ENCODE results near the gene ACTG1. TPM values are rescaled to one million over a fixed set of nuclear protein-coding genes. Genes with fewer than 3 reads are reported as not detected.

ACTG1 gene
- total and polyA plus RNA-seq, 2 of the 13 experiments (the other 11 are each of a cell fraction or from before 2014, with no cell fraction given) = 973 to 1,138 TPM

GRCh38 chr17:81509972-81510784 is 2.4 kb downstream of the ACTG1 start:
- peaks cover 42% of the 10 kb centered on the region for H4K20me1 ChIP-seq (ENCODE audit: insufficient read depth, low read length)
- intact Hi-C loops (cut with micrococcal nuclease; ENCODE audit: unreplicated experiment) (loop anchor here (10.0 kb wide), 1 partner anchor 115 kb away; the partner anchor contains the start of gene BAHCC1), in situ Hi-C loops (cut with HindIII; ENCODE audit: extremely low pct_ligation_motif_present, low pct_unique_long_range_greater_than_20kb) (no loop called here)
- no peaks in the 10 kb centered on the region for H3K9me3 ChIP-seq (ENCODE audit: low read length)
- 77% methylated on average over 22 of the region's 22 CpGs for WGBS (ENCODE audit: low lambda C conversion rate)
- H3K36me3 ChIP-seq (replicated peaks in 1 of 2; ENCODE audit: control insufficient read depth in 1 of 2, insufficient read depth in 2 of 2, low read length in 2 of 2) = peaks cover 14 to 23% of the 10 kb centered on the region in 2 experiments
- H3K4me1 ChIP-seq (ENCODE audit: insufficient read depth, low read length) = peaks cover 45% of the 10 kb centered on the region
- H3K4me2 ChIP-seq (ENCODE audit: low read depth, low read length) = peak overlapping the region; percentile 82
- no peaks in the 10 kb centered on the region; a peak in 1 of 5 replicates for H3K27me3 ChIP-seq (ENCODE audit: control insufficient read depth in 1 of 2, insufficient read depth in 2 of 2, low read length in 2 of 2)
- no TSS peak for BruUV-seq (replicated peaks)
- FAIRE-seq (no peak), DNase-seq (ENCODE audit: low spot score) (no peak), ATAC-seq (no peak)
- H3K4me3 ChIP-seq (replicated peaks in 1 of 3; ENCODE audit: insufficient read depth in 1 of 3, low read depth in 2 of 3, low read length in 3 of 3) = peak overlapping the region; percentile 67 to 90 (median 75); a peak in 5 of 6 replicates
- peak overlapping the region; percentile 86 for H3K9ac ChIP-seq (ENCODE audit: insufficient read depth, low read depth, low read length)
- POLR2A ChIA-PET = interaction anchor here (1.2 to 1.5 kb wide), 2 partner anchors 21 to 115 kb away, joined by 3 read pairs; partner anchors contain the start of gene BAHCC1
- H3K27ac ChIP-seq (ENCODE audit: extremely low read length, insufficient read depth, low read length) = no peak overlapping the region
- CTCF ChIA-PET (ENCODE audit: low intra/inter-chr PET ratio, low total read pairs) = no interaction called here
- no peak overlapping the region for H2AFZ ChIP-seq (ENCODE audit: low read length)
- peaks cover 26% of the 10 kb centered on the region for H3K79me2 ChIP-seq (ENCODE audit: insufficient read depth, low read length)
- TF ChIP-seq ESRRA (CRISPR knock-in tag; IDR thresholded peaks at IDR 0.05; ENCODE audit: low read depth) = no peak
- no peak for TF ChIP-seq ZNF605 (CRISPR knock-in tag; IDR thresholded peaks at IDR 0.05)
- 0 out of 2 replicates have a peak, but pooled peaks have one; percentile 2 for TF ChIP-seq TMF1 (CRISPR knock-in tag; IDR thresholded peaks at IDR 0.05; ENCODE audit: low read depth)
- TF ChIP-seq ZNF142 (CRISPR knock-in tag; IDR thresholded peaks at IDR 0.05) = no peak
- TF ChIP-seq KDM1A (CRISPR knock-in tag; IDR thresholded peaks at IDR 0.05) = no peak
- TF ChIP-seq MAFF (IDR thresholded peaks at IDR 0.05; ENCODE audit: low read depth, low read length) = no peak
- no peak for TF ChIP-seq SP4 (CRISPR knock-in tag; IDR thresholded peaks at IDR 0.05)
- TF ChIP-seq ZBTB26 (CRISPR knock-in tag; IDR thresholded peaks at IDR 0.05; ENCODE audit: borderline replicate concordance) = no peak
- no peak for TF ChIP-seq CC2D1A (CRISPR knock-in tag; IDR thresholded peaks at IDR 0.05)
- TF ChIP-seq, protein P1, sequence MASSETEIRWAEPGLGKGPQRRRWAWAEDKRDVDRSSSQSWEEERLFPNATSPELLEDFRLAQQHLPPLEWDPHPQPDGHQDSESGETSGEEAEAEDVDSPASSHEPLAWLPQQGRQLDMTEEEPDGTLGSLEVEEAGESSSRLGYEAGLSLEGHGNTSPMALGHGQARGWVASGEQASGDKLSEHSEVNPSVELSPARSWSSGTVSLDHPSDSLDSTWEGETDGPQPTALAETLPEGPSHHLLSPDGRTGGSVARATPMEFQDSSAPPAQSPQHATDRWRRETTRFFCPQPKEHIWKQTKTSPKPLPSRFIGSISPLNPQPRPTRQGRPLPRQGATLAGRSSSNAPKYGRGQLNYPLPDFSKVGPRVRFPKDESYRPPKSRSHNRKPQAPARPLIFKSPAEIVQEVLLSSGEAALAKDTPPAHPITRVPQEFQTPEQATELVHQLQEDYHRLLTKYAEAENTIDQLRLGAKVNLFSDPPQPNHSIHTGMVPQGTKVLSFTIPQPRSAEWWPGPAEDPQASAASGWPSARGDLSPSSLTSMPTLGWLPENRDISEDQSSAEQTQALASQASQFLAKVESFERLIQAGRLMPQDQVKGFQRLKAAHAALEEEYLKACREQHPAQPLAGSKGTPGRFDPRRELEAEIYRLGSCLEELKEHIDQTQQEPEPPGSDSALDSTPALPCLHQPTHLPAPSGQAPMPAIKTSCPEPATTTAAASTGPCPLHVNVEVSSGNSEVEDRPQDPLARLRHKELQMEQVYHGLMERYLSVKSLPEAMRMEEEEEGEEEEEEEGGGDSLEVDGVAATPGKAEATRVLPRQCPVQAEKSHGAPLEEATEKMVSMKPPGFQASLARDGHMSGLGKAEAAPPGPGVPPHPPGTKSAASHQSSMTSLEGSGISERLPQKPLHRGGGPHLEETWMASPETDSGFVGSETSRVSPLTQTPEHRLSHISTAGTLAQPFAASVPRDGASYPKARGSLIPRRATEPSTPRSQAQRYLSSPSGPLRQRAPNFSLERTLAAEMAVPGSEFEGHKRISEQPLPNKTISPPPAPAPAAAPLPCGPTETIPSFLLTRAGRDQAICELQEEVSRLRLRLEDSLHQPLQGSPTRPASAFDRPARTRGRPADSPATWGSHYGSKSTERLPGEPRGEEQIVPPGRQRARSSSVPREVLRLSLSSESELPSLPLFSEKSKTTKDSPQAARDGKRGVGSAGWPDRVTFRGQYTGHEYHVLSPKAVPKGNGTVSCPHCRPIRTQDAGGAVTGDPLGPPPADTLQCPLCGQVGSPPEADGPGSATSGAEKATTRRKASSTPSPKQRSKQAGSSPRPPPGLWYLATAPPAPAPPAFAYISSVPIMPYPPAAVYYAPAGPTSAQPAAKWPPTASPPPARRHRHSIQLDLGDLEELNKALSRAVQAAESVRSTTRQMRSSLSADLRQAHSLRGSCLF (CRISPR knock-in tag; IDR thresholded peaks at IDR 0.05; ENCODE audit: borderline replicate concordance) = no peak
- TF ChIP-seq GATAD1 (CRISPR knock-in tag; IDR thresholded peaks at IDR 0.05) = no peak
